ENCODE data around the gene ZNF518B. TPM values are rescaled to one million over a fixed set of nuclear protein-coding genes. Genes with fewer than 3 reads are reported as not detected.

The ZNF518B gene
- total RNA-seq, 1 experiment from 2014 or later, result 18.4 TPM

DNA sequence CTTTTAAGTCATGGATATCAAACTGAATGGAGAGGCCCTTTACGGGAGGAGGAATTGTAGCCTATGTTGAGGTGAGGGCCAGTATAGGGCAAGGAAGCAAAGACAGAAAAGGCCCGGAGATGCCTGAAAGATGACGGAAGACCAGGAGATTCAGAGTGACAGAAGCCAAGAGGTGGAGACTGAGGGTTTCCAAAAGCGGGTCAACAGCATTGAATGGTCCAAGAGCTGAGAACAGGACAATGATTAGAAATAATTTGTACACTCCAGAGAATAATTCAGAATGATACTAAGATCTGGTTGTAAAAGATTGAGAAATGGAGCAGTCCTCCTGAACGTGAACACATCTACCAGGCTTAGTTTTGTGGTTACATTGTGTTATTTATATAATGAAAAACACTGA is 45.5 kb upstream of the ZNF518B start (continued):
- TF ChIP-seq, protein P1, sequence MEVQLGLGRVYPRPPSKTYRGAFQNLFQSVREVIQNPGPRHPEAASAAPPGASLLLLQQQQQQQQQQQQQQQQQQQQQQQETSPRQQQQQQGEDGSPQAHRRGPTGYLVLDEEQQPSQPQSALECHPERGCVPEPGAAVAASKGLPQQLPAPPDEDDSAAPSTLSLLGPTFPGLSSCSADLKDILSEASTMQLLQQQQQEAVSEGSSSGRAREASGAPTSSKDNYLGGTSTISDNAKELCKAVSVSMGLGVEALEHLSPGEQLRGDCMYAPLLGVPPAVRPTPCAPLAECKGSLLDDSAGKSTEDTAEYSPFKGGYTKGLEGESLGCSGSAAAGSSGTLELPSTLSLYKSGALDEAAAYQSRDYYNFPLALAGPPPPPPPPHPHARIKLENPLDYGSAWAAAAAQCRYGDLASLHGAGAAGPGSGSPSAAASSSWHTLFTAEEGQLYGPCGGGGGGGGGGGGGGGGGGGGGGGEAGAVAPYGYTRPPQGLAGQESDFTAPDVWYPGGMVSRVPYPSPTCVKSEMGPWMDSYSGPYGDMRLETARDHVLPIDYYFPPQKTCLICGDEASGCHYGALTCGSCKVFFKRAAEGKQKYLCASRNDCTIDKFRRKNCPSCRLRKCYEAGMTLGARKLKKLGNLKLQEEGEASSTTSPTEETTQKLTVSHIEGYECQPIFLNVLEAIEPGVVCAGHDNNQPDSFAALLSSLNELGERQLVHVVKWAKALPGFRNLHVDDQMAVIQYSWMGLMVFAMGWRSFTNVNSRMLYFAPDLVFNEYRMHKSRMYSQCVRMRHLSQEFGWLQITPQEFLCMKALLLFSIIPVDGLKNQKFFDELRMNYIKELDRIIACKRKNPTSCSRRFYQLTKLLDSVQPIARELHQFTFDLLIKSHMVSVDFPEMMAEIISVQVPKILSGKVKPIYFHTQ (CRISPR knock-in tag; IDR thresholded peaks at IDR 0.05), result no peak
- no peak for TF ChIP-seq NFATC4 (CRISPR knock-in tag; IDR thresholded peaks at IDR 0.05)
- TF ChIP-seq SOX15 (CRISPR knock-in tag; IDR thresholded peaks at IDR 0.05), result no peak
- TF ChIP-seq SP1 (CRISPR knock-in tag; conservative IDR thresholded peaks at IDR 0.05), result no peak
- no peak for TF ChIP-seq RORB (CRISPR knock-in tag; IDR thresholded peaks at IDR 0.05)
- no peak for TF ChIP-seq ATF3 (CRISPR knock-in tag; conservative IDR thresholded peaks at IDR 0.05)
- no peak for TF ChIP-seq E2F4 (CRISPR knock-in tag; IDR thresholded peaks at IDR 0.05; ENCODE audit: borderline replicate concordance, low read depth)
- no peak for TF ChIP-seq ZNF263 (CRISPR knock-in tag; IDR thresholded peaks at IDR 0.05; ENCODE audit: low read depth)

- DNase-seq (ENCODE audit: low spot score) (no peak), ATAC-seq (no peak)
- TF ChIP-seq, protein P2, sequence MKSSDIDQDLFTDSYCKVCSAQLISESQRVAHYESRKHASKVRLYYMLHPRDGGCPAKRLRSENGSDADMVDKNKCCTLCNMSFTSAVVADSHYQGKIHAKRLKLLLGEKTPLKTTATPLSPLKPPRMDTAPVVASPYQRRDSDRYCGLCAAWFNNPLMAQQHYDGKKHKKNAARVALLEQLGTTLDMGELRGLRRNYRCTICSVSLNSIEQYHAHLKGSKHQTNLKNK (CRISPR knock-in tag; IDR thresholded peaks at IDR 0.05), result no peak
- TF ChIP-seq ZNF219 (CRISPR knock-in tag; IDR thresholded peaks at IDR 0.05; ENCODE audit: borderline replicate concordance) (no peak), CTCF (IDR thresholded peaks at IDR 0.05) (no peak), ETV6 (CRISPR knock-in tag; IDR thresholded peaks at IDR 0.05) (no peak)
- TF ChIP-seq, protein P3, sequence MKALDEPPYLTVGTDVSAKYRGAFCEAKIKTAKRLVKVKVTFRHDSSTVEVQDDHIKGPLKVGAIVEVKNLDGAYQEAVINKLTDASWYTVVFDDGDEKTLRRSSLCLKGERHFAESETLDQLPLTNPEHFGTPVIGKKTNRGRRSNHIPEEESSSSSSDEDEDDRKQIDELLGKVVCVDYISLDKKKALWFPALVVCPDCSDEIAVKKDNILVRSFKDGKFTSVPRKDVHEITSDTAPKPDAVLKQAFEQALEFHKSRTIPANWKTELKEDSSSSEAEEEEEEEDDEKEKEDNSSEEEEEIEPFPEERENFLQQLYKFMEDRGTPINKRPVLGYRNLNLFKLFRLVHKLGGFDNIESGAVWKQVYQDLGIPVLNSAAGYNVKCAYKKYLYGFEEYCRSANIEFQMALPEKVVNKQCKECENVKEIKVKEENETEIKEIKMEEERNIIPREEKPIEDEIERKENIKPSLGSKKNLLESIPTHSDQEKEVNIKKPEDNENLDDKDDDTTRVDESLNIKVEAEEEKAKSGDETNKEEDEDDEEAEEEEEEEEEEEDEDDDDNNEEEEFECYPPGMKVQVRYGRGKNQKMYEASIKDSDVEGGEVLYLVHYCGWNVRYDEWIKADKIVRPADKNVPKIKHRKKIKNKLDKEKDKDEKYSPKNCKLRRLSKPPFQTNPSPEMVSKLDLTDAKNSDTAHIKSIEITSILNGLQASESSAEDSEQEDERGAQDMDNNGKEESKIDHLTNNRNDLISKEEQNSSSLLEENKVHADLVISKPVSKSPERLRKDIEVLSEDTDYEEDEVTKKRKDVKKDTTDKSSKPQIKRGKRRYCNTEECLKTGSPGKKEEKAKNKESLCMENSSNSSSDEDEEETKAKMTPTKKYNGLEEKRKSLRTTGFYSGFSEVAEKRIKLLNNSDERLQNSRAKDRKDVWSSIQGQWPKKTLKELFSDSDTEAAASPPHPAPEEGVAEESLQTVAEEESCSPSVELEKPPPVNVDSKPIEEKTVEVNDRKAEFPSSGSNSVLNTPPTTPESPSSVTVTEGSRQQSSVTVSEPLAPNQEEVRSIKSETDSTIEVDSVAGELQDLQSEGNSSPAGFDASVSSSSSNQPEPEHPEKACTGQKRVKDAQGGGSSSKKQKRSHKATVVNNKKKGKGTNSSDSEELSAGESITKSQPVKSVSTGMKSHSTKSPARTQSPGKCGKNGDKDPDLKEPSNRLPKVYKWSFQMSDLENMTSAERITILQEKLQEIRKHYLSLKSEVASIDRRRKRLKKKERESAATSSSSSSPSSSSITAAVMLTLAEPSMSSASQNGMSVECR (CRISPR knock-in tag; IDR thresholded peaks at IDR 0.05; ENCODE audit: borderline replicate concordance), result no peak
- H3K9me3 Mint-ChIP-seq, result no peaks in the 10 kb centered on the region
- POLR2A ChIA-PET, result no interaction called here
- H3K4me1 Mint-ChIP-seq, result peaks cover 41% of the 10 kb centered on the region
- no peak overlapping the region for H3K4me3 Mint-ChIP-seq
- no peaks in the 10 kb centered on the region for H3K36me3 Mint-ChIP-seq
- CTCF ChIA-PET, result no interaction called here
- H3K27me3 Mint-ChIP-seq (ENCODE audit: low read depth), result peaks cover 25% of the 10 kb centered on the region
- H3K27ac Mint-ChIP-seq, result no peak overlapping the region
Observed at GRCh38 chr4:10500776-10501175, 43.5 kb upstream of the ZNF518B start.
